GM10847 (cell line): Measurements from ENCODE around the gene CLSTN1.

Experiments
- POLR2A ChIP-seq: IDR thresholded peaks from 2 replicates; pipeline ENCODE4 v1.6.1; 2011; ENCODE audit not compliant: insufficient read length; ENCODE audit errors: extremely low read depth

Gene CLSTN1

DNA sequence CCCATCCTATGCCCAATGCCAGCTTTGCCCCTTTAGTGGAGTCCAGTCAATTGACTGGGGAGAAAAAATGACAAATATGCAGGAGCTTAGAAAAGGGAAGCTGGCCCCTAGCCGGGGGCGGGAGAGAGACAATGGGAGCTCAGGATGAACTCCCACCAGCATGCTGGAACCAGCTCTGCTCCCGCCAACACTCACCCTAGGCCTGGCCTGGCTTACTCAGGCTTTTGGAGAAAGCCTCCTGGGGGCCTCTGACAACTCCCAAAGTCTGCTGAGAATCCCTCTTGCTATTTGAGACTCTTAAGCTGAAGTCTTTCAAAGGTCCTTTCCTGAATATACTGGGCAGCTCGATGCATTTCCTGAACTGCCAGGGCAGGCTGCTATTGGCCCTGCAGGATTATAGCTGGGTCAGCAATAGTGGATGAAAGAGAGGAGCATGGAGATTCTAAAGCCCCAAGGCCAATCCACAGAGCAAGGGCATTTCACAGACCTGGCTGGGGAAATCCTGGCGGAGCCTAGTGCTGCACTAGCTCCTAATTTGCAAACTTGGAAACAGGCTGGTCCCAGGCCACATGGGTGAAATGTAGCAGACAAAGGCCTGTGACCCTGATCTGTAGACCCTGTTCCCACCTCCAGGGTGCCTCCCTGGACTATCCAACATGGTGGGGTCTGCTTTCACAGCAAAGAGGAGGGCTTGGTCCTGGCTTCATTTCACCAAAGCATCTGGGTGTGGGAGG lies 35.7 kb upstream of the CLSTN1 start:
- TF ChIP-seq POLR2A = no peak

GRCh38 chr1:9858293-9859035 lies 34.7 kb upstream of the CLSTN1 start:
- no peak for TF ChIP-seq POLR2A

GRCh38 chr1:9855186-9855585 lies 31.4 kb upstream of the CLSTN1 start:
- TF ChIP-seq POLR2A = no peak

GRCh38 chr1:9853249-9853595 lies 29.5 kb upstream of the CLSTN1 start:
- no peak for TF ChIP-seq POLR2A

- TF ChIP-seq POLR2A = no peak
These were observed 28.9 kb upstream of the CLSTN1 start for GRCh38 chr1:9852410-9853248.

- TF ChIP-seq POLR2A = no peak
These were observed 28.2 kb upstream of the CLSTN1 start for GRCh38 chr1:9852004-9852403.

DNA sequence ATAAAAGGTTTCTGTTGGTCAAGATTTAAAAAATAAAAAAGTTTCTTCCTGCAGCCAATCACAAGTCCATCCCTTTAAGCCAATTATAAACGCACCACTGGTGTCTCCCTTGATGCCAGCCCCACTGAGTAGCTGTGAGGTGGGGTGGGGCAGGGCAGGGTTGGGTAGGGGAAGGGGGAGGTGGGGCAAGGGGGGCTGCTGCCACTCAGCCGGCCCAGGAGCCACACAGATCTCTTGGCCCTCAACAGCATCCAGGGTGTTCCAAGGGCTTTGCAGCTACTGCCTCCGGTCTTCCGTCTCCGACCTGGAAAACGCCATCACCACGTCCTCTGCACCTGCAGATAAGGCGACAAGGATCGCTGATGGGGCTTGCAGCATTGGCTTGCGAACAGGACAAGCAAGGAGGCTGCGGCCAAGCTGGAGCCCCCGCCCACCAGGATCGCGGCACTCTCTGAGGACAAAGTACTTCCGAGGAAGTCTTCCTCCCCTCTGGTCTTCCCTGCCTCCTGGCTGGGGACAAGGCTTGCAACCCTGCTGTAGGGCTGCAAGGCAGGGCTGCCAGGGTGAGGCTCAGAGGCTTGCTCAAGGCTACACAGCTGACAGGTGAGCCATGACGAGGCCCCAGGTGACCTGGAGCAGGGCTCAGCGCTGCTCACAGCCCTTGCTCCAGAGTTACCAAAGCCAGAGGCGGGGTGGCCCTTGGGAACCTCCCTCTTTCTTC lies 26.8 kb upstream of the CLSTN1 start:
- TF ChIP-seq POLR2A = no peak

DNA sequence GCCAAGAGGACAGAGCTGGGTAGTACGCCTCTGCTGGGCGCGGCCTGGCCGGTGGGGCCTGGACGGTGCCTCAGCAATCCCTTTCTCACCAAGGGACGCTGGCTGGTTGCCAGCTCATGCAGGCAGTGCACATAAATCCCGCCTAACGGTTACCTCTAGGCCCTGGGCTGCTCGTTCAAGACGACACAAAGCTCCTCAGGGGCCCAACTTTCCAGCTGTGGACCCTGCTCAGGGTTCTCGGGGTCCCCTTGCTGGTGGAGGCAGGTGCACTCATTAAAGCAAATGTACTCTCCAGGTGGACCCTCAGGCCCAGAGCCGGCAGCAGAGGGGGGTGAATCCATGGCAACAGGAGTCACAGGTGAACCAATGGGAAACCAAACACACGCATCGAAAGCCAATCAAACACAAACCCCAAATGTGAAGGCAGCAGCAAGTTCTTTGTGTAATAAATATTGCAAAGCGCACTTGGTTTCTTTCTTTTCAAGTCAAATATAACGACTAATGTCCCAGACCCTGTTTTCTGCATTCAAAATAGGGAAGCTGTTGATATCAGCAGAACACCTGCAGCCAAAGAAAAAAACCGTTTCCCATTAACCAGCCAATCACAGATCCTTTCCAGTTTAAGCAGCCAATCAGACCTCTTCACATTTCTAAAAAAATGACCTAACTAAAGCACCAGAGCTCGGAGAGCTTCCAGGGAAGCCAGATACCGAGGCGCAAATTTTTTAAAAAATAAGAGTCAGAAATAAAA lies 26.1 kb upstream of the CLSTN1 start:
- no peak for TF ChIP-seq POLR2A

DNA sequence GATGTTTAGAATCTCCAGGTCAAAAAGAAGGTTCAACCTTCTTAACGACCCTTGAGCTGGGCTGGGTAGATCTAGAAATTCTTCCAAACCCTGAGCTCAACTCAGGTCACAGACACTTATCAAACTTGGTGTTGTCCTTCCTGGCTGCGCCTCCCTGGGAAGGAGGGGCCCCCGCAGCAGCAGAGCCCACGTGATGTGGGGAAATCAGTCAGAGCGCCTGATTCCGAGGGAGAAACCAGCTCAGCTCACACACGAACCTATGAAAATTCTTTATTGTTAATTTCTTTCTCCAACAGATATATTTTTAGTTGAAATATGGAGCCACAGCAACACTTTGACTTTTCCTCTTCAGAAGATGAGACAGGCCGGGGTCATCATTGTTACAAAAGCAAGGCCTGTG lies 24.3 kb upstream of the CLSTN1 start:
- TF ChIP-seq POLR2A = no peak

DNA sequence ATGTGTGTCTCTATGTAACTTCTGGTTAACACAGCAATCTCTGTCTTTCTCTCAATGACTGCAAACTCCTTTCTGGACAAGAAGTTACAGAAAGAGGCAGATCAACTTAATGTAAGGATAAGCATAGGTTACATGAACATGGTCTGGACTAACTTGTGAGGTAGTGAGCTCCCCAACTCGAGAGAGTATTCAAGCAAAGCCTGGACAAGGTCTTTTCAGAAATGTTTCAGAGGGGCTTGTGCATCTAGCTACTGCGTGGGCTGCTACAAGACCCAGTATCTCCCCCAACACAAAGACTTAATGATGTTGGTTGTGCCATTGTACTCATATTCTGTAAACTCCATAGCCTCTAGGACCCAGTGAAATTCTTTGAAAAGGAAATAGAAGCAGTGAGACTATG lies 23.5 kb upstream of the CLSTN1 start:
- TF ChIP-seq POLR2A = no peak

DNA sequence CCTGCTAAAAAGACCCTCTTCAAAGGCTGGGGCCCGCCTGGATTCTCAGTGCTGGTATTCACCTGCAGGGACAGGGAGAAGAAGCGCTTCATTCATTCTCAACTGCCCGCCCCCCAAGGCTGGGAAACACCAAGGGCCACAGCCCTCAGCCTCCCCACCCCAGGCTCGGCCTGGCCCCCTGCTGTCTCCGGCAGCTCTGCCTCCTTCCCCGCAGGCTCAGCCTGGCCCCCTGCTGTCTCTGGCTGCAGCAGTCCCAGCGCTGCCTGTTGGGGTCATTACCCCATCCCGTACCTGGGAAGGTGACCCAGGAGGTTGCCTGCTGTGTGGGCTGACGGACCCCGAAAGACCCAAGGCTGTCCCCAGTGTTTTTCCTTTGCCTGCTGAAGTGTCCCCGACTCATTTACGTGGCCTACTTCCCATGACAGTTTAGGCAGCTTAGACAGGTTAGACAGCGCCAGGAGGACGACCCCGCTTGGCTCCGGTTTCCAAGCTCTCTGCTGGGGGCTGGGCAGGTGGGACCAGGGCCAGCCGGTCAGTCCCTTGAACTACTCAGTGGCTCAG lies 22.9 kb upstream of the CLSTN1 start:
- TF ChIP-seq POLR2A = no peak

- no peak for TF ChIP-seq POLR2A
These were observed 22.1 kb upstream of the CLSTN1 start for GRCh38 chr1:9845914-9846313.

- TF ChIP-seq POLR2A = no peak
These were observed 21.0 kb upstream of the CLSTN1 start for GRCh38 chr1:9844756-9845155.

DNA sequence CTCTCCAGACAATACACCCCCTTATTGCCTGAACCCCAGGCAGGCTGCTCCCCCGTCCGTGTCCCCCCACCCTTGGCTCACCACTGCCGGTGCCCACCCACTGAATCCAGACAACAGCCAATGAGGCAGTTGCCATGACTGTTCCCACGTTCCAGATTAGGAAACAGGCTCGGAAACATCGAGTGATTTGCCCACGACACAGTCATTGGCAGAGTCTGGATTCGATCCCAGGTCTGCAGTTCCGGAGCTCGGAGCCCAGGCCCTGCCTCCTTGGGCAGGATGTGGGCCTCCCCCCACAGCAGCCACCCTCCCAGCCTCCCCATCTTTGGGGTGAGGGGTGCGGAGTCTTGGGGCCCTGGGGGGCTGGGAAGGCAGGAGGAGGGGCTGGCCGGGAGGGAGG lies 20.3 kb upstream of the CLSTN1 start:
- no peak for TF ChIP-seq POLR2A
